Esophagus squamous epithelium (tissue), 4 donors: ENCODE measurements around the gene B4GALT4.

Source experiments
- CTCF ChIP-seq, 6 experiments: fragments of 450-650 bp in 4 of 6; fragments of 200-600 bp in 2 of 6; sonication (generic) in 2 of 6; IDR thresholded peaks; one replicate each; pipeline ENCODE4 v1.5.1; 2016 to 2019; ENCODE audit warnings: antibody characterized with exemption in 6 of 6, mild to moderate bottlenecking in 4 of 6, moderate library complexity in 4 of 6
- POLR2A ChIP-seq, 4 donors: fragments of 450-650 bp; IDR thresholded peaks; one replicate each; pipeline ENCODE4 v1.6.1; 2017; ENCODE audit warnings: antibody characterized with exemption in 4 of 4, mild to moderate bottlenecking in 4 of 4, moderate library complexity in 3 of 4

GRCh38 chr3:119176778-119177177, 63.9 kb downstream of the B4GALT4 start:
- TF ChIP-seq CTCF (IDR thresholded peaks at IDR 0.05) (no peak), POLR2A (IDR thresholded peaks at IDR 0.05) (no peak)
